Testis (tissue), 2 donors: ENCODE data around the gene CYYR1.

Source experiments
- CTCF ChIP-seq, 3 experiments: fragments of 450-650 bp in 2 of 3; fragments of 200-600 bp in 1 of 3; sonication (generic) in 1 of 3; IDR thresholded peaks; one replicate each; pipeline ENCODE4 v1.5.1; 2016 to 2019; ENCODE audit warnings: antibody characterized with exemption in 3 of 3, mild to moderate bottlenecking in 2 of 3, moderate library complexity in 1 of 3
- POLR2A ChIP-seq: fragments of 450-650 bp; IDR thresholded peaks from one replicate; pipeline ENCODE4 v1.6.1; 2017; ENCODE audit warnings: antibody characterized with exemption, mild to moderate bottlenecking, moderate library complexity

DNA sequence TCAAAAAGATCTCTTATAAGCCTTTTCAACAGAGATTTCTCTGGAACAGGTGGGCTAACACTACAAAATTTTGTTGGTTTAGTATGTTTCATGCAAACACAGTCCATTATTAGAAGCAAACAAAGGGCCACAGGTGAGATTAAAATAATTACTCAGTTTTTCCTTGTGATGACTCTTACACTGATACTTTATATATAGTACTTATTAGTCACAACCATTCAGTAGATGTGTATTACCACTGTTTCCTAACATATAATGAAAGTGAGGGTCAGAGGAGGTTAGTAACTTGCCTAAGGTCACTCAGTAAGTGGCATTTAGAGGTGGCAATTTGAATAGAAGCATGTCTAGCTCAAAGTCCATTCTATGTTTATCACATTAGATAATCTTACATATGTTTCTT lies 44.2 kb downstream of the CYYR1 start:
- TF ChIP-seq CTCF (IDR thresholded peaks at IDR 0.05), result no peak
- TF ChIP-seq POLR2A, result no peak
